GM23338 (cell line): ENCODE data around the gene FAF1. TPM values are rescaled to one million over a fixed set of nuclear protein-coding genes. Genes with fewer than 3 reads are reported as not detected.
"Not testable (repeated sequence)": the region's sequence is repeated elsewhere in the genome, so short reads cannot be mapped to it uniquely, and the experiment has no call there.

Source experiments
- ATAC-seq: fragments of 200-7000 bp; cut with Tn5 transposase; 3 replicates; pipeline ENCODE4 v1.9.1; 2020
- DNase-seq: peaks from one replicate; pipeline ENCODE4 v3.0.0-alpha.2; 2015; ENCODE audit warnings: low spot score
- H2AFZ ChIP-seq: fragments of 200-600 bp; sonication (generic); 2 replicates; pipeline ENCODE4 v1.8.0; 2016; ENCODE audit warnings: antibody characterized with exemption, mild to moderate bottlenecking, moderate library complexity
- H3F3A ChIP-seq: fragments of 200-600 bp; sonication (generic); replicated peaks from 2 replicates; pipeline ENCODE4 v1.8.0; 2017; ENCODE audit warnings: antibody characterized with exemption, mixed run types, low read depth
- H3K27ac ChIP-seq: fragments of 200-600 bp; sonication (generic); 2 replicates; pipeline ENCODE4 v1.6.1; 2016; ENCODE audit warnings: low read depth
- H3K27me3 ChIP-seq: fragments of 200-600 bp; sonication (generic); 2 replicates; pipeline ENCODE4 v1.8.0; 2016; ENCODE audit warnings: mild to moderate bottlenecking, mixed run types, moderate library complexity; ENCODE audit not compliant: insufficient read depth
- H3K36me3 ChIP-seq: fragments of 200-600 bp; sonication (generic); 2 replicates; pipeline ENCODE4 v1.8.0; 2016; ENCODE audit warnings: mild to moderate bottlenecking; ENCODE audit not compliant: insufficient read depth
- H3K4me1 ChIP-seq: fragments of 200-600 bp; sonication (generic); 2 replicates; pipeline ENCODE4 v1.8.0; 2016; ENCODE audit warnings: mild to moderate bottlenecking, moderate library complexity; ENCODE audit not compliant: insufficient read depth
- H3K4me2 ChIP-seq: fragments of 200-600 bp; sonication (generic); 2 replicates; pipeline ENCODE4 v1.7.1; 2017; ENCODE audit warnings: mixed run types
- H3K4me3 ChIP-seq: fragments of 200-600 bp; sonication (generic); 2 replicates; pipeline ENCODE4 v1.6.1; 2016; ENCODE audit warnings: mixed run types
- H3K79me2 ChIP-seq: fragments of 200-600 bp; sonication (generic); replicated peaks from 2 replicates; pipeline ENCODE4 v1.8.0; 2017; ENCODE audit warnings: mild to moderate bottlenecking; ENCODE audit not compliant: insufficient read depth
- H3K9me2 ChIP-seq: fragments of 200-600 bp; sonication (generic); 2 replicates; pipeline ENCODE4 v1.8.0; 2017; ENCODE audit not compliant: insufficient read depth
- H4K20me1 ChIP-seq: fragments of 200-600 bp; sonication (generic); replicated peaks from 2 replicates; pipeline ENCODE4 v1.8.0; 2017; ENCODE audit warnings: mild to moderate bottlenecking; ENCODE audit not compliant: insufficient read depth
- H3K27ac Mint-ChIP-seq: 2 replicates; pipeline ENCODE4 v1.8.0; 2020; ENCODE audit warnings: inconsistent platforms, mild to moderate bottlenecking, moderate library complexity, mixed read lengths
- H3K27me3 Mint-ChIP-seq: 3 replicates; pipeline ENCODE4 v1.8.0; 2022; ENCODE audit warnings: low read depth, mild to moderate bottlenecking, moderate library complexity, mixed read lengths, inconsistent platforms; ENCODE audit not compliant: insufficient read depth, poor library complexity
- H3K36me3 Mint-ChIP-seq: 3 replicates; pipeline ENCODE4 v1.8.0; 2021; ENCODE audit warnings: low read depth, mild to moderate bottlenecking, inconsistent platforms, moderate library complexity, mixed read lengths
- H3K4me1 Mint-ChIP-seq: 3 replicates; pipeline ENCODE4 v1.8.0; 2020; ENCODE audit warnings: mild to moderate bottlenecking, inconsistent platforms, mixed read lengths
- H3K4me3 Mint-ChIP-seq: 3 replicates; pipeline ENCODE4 v1.8.0; 2021; ENCODE audit warnings: moderate library complexity, mild to moderate bottlenecking, inconsistent platforms, mixed read lengths
- H3K9me3 Mint-ChIP-seq: 3 replicates; pipeline ENCODE4 v1.8.0; 2020; ENCODE audit warnings: moderate library complexity, mild to moderate bottlenecking, inconsistent platforms, mixed read lengths
- CREB1 ChIP-seq: fragments of 250-450 bp; sonication (Bioruptor Pico); IDR thresholded peaks from 2 replicates; pipeline ENCODE4 v1.5.0; 2020; ENCODE audit warnings: low read depth, mild to moderate bottlenecking, moderate library complexity
- EZH2 ChIP-seq: fragments of 200-600 bp; sonication (generic); IDR thresholded peaks from one replicate; pipeline ENCODE4 v1.8.0; 2017; ENCODE audit warnings: antibody characterized with exemption, mild to moderate bottlenecking, low read depth; ENCODE audit not compliant: unreplicated experiment
- EZH2phosphoT487 ChIP-seq: fragments of 200-600 bp; sonication (generic); IDR thresholded peaks from one replicate; pipeline ENCODE4 v1.8.1; 2018; ENCODE audit warnings: antibody characterized with exemption; ENCODE audit not compliant: unreplicated experiment
- JUNB ChIP-seq: IDR thresholded peaks from one replicate; pipeline ENCODE4 v1.6.1; 2016; ENCODE audit warnings: antibody characterized with exemption; ENCODE audit not compliant: unreplicated experiment
- NANOG ChIP-seq: IDR thresholded peaks from 2 replicates; pipeline ENCODE4 v1.6.1; 2016; ENCODE audit warnings: antibody characterized with exemption, borderline replicate concordance
- POLR2AphosphoS5 ChIP-seq: IDR thresholded peaks from 2 replicates; pipeline ENCODE4 v1.6.1; 2016; ENCODE audit warnings: antibody characterized with exemption, low read depth
- STAT1 ChIP-seq: IDR thresholded peaks from one replicate; pipeline ENCODE4 v1.6.1; 2016; ENCODE audit warnings: antibody characterized with exemption; ENCODE audit not compliant: unreplicated experiment
- ZNF114 ChIP-seq: fragments of 250-450 bp; sonication (Bioruptor Pico); IDR thresholded peaks from 2 replicates; pipeline ENCODE4 v1.5.0; 2020; ENCODE audit warnings: mild to moderate bottlenecking, moderate library complexity
- ZNF331 ChIP-seq: fragments of 250-450 bp; sonication (Bioruptor Pico); IDR thresholded peaks from 2 replicates; pipeline ENCODE4 v1.5.0; 2020; ENCODE audit warnings: low read depth, mild to moderate bottlenecking, moderate library complexity
- polyA plus RNA-seq: library from polyadenylated mRNA; unstranded; fragments of >200 nt; fragmentation: Nextera tagmentation; extraction: Ambion mirVana; gene quantifications from 2 replicates; pipeline ENCODE4 v1.2.1, GENCODE V29; 2016
- total RNA-seq: library from RNA; depleted of rRNA; stranded (reverse); fragments of >200 nt; shearing (Covaris generic); gene quantifications from 2 replicates; pipeline ENCODE4 v1.2.3, GENCODE V29; 2014
- TF ChIP-seq, protein P1 (sequence below): IDR thresholded peaks from one replicate; pipeline ENCODE4 v1.6.1; 2018; ENCODE audit warnings: antibody characterized with exemption; ENCODE audit not compliant: unreplicated experiment
- TF ChIP-seq, protein P2 (sequence below), 2 experiments: fragments of 200-600 bp in 1 of 2; sonication (generic) in 1 of 2; conservative IDR thresholded peaks; 2 replicates each; pipeline versions ENCODE4 v1.5.1 to v1.6.1; 2016 to 2017; ENCODE audit warnings: antibody characterized with exemption in 2 of 2, low read depth in 2 of 2, mild to moderate bottlenecking in 2 of 2, moderate library complexity in 1 of 2

Gene FAF1
- total and polyA plus RNA-seq, 2 experiments from 2014 or later = 24.1 to 53.2 TPM

DNA sequence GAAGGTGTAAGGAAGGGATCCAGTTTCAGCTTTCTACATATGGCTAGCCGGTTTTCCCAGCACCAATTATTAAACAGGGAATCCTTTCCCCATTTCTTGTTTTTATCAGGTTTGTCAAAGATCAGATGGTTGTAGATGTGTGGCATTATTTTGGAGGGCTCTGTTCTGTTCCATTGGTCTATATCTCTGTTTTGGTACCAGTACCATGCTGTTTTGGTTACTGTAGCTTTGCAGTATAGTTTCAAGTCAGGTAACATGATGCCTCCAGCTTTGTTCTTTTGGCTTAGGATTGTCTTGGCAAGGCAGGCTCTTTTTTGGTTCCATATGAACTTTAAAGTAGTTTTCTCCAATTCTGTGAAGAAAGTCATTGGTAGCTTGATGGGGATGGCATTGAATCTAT, 72.5 kb downstream of the FAF1 start:
- not testable (repeated sequence) for H3K27me3 Mint-ChIP-seq, ATAC-seq, H2AFZ ChIP-seq, H3K4me1 ChIP-seq, H3K4me1 Mint-ChIP-seq, H4K20me1 ChIP-seq, H3K4me3 ChIP-seq, H3K4me2 ChIP-seq, H3K27ac ChIP-seq, H3K27me3 ChIP-seq, H3K9me2 ChIP-seq, H3F3A ChIP-seq, DNase-seq, H3K4me3 Mint-ChIP-seq, H3K27ac Mint-ChIP-seq, H3K36me3 ChIP-seq
- peaks cover 41% of the 10 kb centered on the region for H3K9me3 Mint-ChIP-seq
- H3K36me3 Mint-ChIP-seq = peaks cover 23% of the 10 kb centered on the region
- H3K79me2 ChIP-seq = peaks cover 13% of the 10 kb centered on the region

DNA sequence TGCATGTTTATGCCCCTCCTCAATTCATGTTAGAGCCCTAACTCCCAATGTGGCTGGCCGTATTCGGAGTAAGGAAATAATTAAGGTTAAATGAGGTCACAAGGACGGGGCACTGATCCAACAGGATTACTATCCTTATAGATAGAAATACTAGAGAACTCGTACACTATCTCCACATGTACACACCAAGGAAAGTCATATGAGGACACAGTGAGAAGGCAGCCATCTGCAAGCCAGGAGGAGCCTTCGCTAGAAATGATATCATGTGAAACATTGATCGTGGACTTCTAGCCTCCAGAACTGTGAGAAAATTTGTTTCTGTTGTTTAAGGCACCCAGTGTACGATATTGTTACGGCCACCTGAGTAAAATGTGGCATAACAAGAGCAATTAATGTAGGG, 79.7 kb downstream of the FAF1 start:
- H3K36me3 ChIP-seq = no peaks in the 10 kb centered on the region
- no peak overlapping the region for H3K27ac ChIP-seq
- Mint-ChIP-seq H3K27ac (no peak overlapping the region), H3K4me1 (no peaks in the 10 kb centered on the region), H3K36me3 (no peaks in the 10 kb centered on the region), H3K27me3 (no peaks in the 10 kb centered on the region), H3K4me3 (no peak overlapping the region), H3K9me3 (no peaks in the 10 kb centered on the region)
- no peak for TF ChIP-seq ZNF114
- no peak for TF ChIP-seq NANOG
- no peak for TF ChIP-seq POLR2AphosphoS5
- no peak for TF ChIP-seq JUNB
- H4K20me1 ChIP-seq = no peaks in the 10 kb centered on the region; the same call in none of the 2 replicates
- ATAC-seq (no peak), DNase-seq (no peak)
- no peak overlapping the region for H2AFZ ChIP-seq
- H3K79me2 ChIP-seq = peaks cover 64% of the 10 kb centered on the region
- H3K4me2 ChIP-seq = no peak overlapping the region
- H3K4me3 ChIP-seq = no peak overlapping the region
- H3K4me1 ChIP-seq = no peaks in the 10 kb centered on the region
- no peaks in the 10 kb centered on the region for H3K27me3 ChIP-seq
- H3K9me2 ChIP-seq = no peaks in the 10 kb centered on the region
- H3F3A ChIP-seq = no peaks in the 10 kb centered on the region

DNA sequence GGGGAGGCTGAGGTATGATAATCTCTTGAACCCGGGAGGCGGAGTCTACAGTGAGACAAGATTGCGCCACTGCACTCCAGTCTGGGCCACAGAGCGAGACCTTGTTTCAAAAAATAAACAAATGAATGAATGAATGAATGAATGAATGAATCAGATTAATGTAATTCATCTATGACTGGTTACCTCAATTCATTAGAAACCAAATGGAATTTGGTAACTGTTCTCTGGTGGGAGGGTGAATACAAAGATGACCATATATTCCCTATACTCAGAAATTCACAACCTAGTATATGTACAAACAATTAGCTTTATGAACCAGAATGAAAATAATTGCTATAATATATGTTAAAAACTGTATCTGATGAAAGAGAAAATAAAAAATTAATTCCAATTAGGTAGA, 80.9 kb downstream of the FAF1 start:
- no peaks in the 10 kb centered on the region for H3K9me3 Mint-ChIP-seq
- Histone ChIP-seq H3K4me1 (no peaks in the 10 kb centered on the region), H3F3A (no peaks in the 10 kb centered on the region), H4K20me1 (no peaks in the 10 kb centered on the region; the same call in none of the 2 replicates), H3K9me2 (no peaks in the 10 kb centered on the region), H2AFZ (no peak overlapping the region), H3K4me3 (no peak overlapping the region), H3K4me2 (no peak overlapping the region), H3K36me3 (no peaks in the 10 kb centered on the region), H3K27me3 (no peaks in the 10 kb centered on the region), H3K79me2 (peaks cover 63% of the 10 kb centered on the region), H3K27ac (no peak overlapping the region)
- H3K27ac Mint-ChIP-seq = peak overlapping the region; percentile 10; the same call in 1 of the 2 replicates
- no peak for DNase-seq
- H3K4me1 Mint-ChIP-seq = no peaks in the 10 kb centered on the region
- no peaks in the 10 kb centered on the region for H3K36me3 Mint-ChIP-seq
- no peak overlapping the region for H3K4me3 Mint-ChIP-seq
- H3K27me3 Mint-ChIP-seq = no peaks in the 10 kb centered on the region
- no peak for ATAC-seq
- TF ChIP-seq, protein P1, sequence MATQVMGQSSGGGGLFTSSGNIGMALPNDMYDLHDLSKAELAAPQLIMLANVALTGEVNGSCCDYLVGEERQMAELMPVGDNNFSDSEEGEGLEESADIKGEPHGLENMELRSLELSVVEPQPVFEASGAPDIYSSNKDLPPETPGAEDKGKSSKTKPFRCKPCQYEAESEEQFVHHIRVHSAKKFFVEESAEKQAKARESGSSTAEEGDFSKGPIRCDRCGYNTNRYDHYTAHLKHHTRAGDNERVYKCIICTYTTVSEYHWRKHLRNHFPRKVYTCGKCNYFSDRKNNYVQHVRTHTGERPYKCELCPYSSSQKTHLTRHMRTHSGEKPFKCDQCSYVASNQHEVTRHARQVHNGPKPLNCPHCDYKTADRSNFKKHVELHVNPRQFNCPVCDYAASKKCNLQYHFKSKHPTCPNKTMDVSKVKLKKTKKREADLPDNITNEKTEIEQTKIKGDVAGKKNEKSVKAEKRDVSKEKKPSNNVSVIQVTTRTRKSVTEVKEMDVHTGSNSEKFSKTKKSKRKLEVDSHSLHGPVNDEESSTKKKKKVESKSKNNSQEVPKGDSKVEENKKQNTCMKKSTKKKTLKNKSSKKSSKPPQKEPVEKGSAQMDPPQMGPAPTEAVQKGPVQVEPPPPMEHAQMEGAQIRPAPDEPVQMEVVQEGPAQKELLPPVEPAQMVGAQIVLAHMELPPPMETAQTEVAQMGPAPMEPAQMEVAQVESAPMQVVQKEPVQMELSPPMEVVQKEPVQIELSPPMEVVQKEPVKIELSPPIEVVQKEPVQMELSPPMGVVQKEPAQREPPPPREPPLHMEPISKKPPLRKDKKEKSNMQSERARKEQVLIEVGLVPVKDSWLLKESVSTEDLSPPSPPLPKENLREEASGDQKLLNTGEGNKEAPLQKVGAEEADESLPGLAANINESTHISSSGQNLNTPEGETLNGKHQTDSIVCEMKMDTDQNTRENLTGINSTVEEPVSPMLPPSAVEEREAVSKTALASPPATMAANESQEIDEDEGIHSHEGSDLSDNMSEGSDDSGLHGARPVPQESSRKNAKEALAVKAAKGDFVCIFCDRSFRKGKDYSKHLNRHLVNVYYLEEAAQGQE = no peak
- TF ChIP-seq, protein P2, sequence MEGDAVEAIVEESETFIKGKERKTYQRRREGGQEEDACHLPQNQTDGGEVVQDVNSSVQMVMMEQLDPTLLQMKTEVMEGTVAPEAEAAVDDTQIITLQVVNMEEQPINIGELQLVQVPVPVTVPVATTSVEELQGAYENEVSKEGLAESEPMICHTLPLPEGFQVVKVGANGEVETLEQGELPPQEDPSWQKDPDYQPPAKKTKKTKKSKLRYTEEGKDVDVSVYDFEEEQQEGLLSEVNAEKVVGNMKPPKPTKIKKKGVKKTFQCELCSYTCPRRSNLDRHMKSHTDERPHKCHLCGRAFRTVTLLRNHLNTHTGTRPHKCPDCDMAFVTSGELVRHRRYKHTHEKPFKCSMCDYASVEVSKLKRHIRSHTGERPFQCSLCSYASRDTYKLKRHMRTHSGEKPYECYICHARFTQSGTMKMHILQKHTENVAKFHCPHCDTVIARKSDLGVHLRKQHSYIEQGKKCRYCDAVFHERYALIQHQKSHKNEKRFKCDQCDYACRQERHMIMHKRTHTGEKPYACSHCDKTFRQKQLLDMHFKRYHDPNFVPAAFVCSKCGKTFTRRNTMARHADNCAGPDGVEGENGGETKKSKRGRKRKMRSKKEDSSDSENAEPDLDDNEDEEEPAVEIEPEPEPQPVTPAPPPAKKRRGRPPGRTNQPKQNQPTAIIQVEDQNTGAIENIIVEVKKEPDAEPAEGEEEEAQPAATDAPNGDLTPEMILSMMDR (conservative IDR thresholded peaks at IDR 0.05; ENCODE audit: low read depth in 2 of 2) = no peak
- TF ChIP-seq EZH2phosphoT487 (no peak), CREB1 (CRISPR knock-in tag) (no peak), STAT1 (no peak), EZH2 (no peak), ZNF114 (no peak), ZNF331 (CRISPR knock-in tag) (no peak)
